NCI-H2171 (cell line): Measurements from ENCODE around the gene RNF223.
"Not testable (repeated sequence)": the region's sequence is repeated elsewhere in the genome, so short reads cannot be mapped to it uniquely, and the experiment has no call there.

Source experiments
- DNase-seq: peaks from one replicate; lab custom pipeline; 2025; lab: John Stamatoyannopoulos, UW

The RNF223 gene

GRCh38 chr1:1059494-1060280 lies 14.4 kb downstream of the RNF223 start:
- DNase-seq, result peak; percentile 87

GRCh38 chr1:1058921-1059493 lies 15.1 kb downstream of the RNF223 start:
- DNase-seq, result peak; percentile 15

- DNase-seq, result no peak
These were observed 15.8 kb downstream of the RNF223 start for GRCh38 chr1:1058088-1058905.

GRCh38 chr1:1057769-1058087 lies 16.4 kb downstream of the RNF223 start:
- DNase-seq, result not testable (repeated sequence)

- DNase-seq, result no peak
These were observed 18.0 kb downstream of the RNF223 start for GRCh38 chr1:1055841-1056736.

- no peak for DNase-seq
These were observed 19.1 kb downstream of the RNF223 start for GRCh38 chr1:1054971-1055370.

GRCh38 chr1:1054099-1054700 lies 19.9 kb downstream of the RNF223 start:
- no peak for DNase-seq

GRCh38 chr1:1053682-1054081 lies 20.4 kb downstream of the RNF223 start:
- DNase-seq, result no peak

- no peak for DNase-seq
These were observed 21.1 kb downstream of the RNF223 start for GRCh38 chr1:1053022-1053421.

GRCh38 chr1:1052003-1052840 lies 21.9 kb downstream of the RNF223 start:
- no peak for DNase-seq

GRCh38 chr1:1051127-1051810 lies 22.8 kb downstream of the RNF223 start:
- no peak for DNase-seq

- DNase-seq, result no peak
These were observed 23.5 kb downstream of the RNF223 start for GRCh38 chr1:1050577-1051052.

- DNase-seq, result no peak
These were observed 24.6 kb downstream of the RNF223 start for GRCh38 chr1:1049318-1050165.

GRCh38 chr1:1048765-1049164 lies 25.3 kb downstream of the RNF223 start:
- DNase-seq, result no peak

GRCh38 chr1:1047963-1048362 lies 26.1 kb downstream of the RNF223 start:
- no peak for DNase-seq

- no peak for DNase-seq
These were observed 26.7 kb downstream of the RNF223 start for GRCh38 chr1:1047407-1047806.

GRCh38 chr1:1046767-1047166 lies 27.3 kb downstream of the RNF223 start:
- no peak for DNase-seq

GRCh38 chr1:1046243-1046642 lies 27.9 kb downstream of the RNF223 start:
- no peak for DNase-seq

GRCh38 chr1:1045129-1045528 lies 29.0 kb downstream of the RNF223 start:
- no peak for DNase-seq
